H1 (cell line): ENCODE measurements around the gene CMYA5. TPM values are rescaled to one million over a fixed set of nuclear protein-coding genes. Genes with fewer than 3 reads are reported as not detected.

Source experiments
- CTCF ChIA-PET: fragments of 300-600 bp; sonication (Branson Sonifier 250); formaldehyde crosslinking; loops from one replicate; lab custom pipeline; 2021; ENCODE audit not compliant: partially characterized antibody; lab: Charles Lee
- POLR2A ChIA-PET: fragments of 300-600 bp; sonication (Branson Sonifier 250); formaldehyde crosslinking; loops from one replicate; lab custom pipeline; 2021; ENCODE audit warnings: inconsistent platforms; ENCODE audit not compliant: partially characterized antibody; lab: Charles Lee
- DNase-seq, 2 experiments: peaks; one replicate each; pipeline versions ENCODE4 v3.0.0 to v3.0.0-alpha.2; 2010 to 2022; ENCODE audit warnings: low spot score in 2 of 2, low read depth in 1 of 2, mixed read lengths in 1 of 2
- FAIRE-seq: peaks from 2 replicates; lab custom pipeline; 2011; peaks lifted over from hg19 to GRCh38; lab: Jason Lieb, UNC
- H2AFZ ChIP-seq: 2 replicates; pipeline ENCODE4 v1.8.1; 2012; ENCODE audit warnings: low read length, inconsistent platforms
- H2AK5ac ChIP-seq: 2 replicates; pipeline ENCODE4 v1.6.1; 2013; ENCODE audit warnings: low read depth, low read length
- H2BK120ac ChIP-seq: replicated peaks from 2 replicates; pipeline ENCODE3; 2013; ENCODE audit warnings: low read depth, low read length, inconsistent platforms
- H2BK12ac ChIP-seq: 2 replicates; pipeline ENCODE4 v1.6.1; 2013; ENCODE audit warnings: low read depth, low read length
- H2BK15ac ChIP-seq: 2 replicates; pipeline ENCODE4 v1.6.1; 2013; ENCODE audit warnings: low read length
- H2BK20ac ChIP-seq: 2 replicates; pipeline ENCODE4 v1.6.1; 2013; ENCODE audit warnings: low read length
- H2BK5ac ChIP-seq: 2 replicates; pipeline ENCODE4 v1.6.1; 2013; ENCODE audit warnings: low read depth, low read length
- H3K14ac ChIP-seq: 2 replicates; pipeline ENCODE4 v1.6.1; 2013; ENCODE audit warnings: inconsistent platforms; ENCODE audit not compliant: insufficient read length
- H3K18ac ChIP-seq: 2 replicates; pipeline ENCODE4 v1.6.1; 2013; ENCODE audit warnings: low read length; ENCODE audit errors: extremely low read depth
- H3K23ac ChIP-seq: 2 replicates; pipeline ENCODE4 v1.6.1; 2013; ENCODE audit warnings: inconsistent platforms; ENCODE audit not compliant: insufficient read length
- H3K23me2 ChIP-seq: 2 replicates; pipeline ENCODE4 v1.6.1; 2013; ENCODE audit warnings: low read depth, low read length
- H3K27ac ChIP-seq: 2 replicates; pipeline ENCODE4 v1.6.1; 2011; ENCODE audit warnings: low read depth, low read length, inconsistent platforms
- H3K27me3 ChIP-seq, 4 experiments: replicated peaks in 1 of 4; 1 replicate in 1 of 4; 2 replicates in 3 of 4; pipeline versions ENCODE4 v1.6.1 to v1.8.1; 2011 to 2013; ENCODE audit warnings: low read length in 3 of 4, mild to moderate bottlenecking in 3 of 4, inconsistent platforms in 2 of 4, mixed read lengths in 2 of 4, moderate library complexity in 1 of 4; ENCODE audit not compliant: control insufficient read depth in 3 of 4, insufficient read depth in 3 of 4; ENCODE audit errors: extremely low read depth in 1 of 4
- H3K36me3 ChIP-seq, 4 experiments: 2 replicates each; pipeline versions ENCODE4 v1.6.1 to v1.8.1; 2011 to 2013; ENCODE audit warnings: mild to moderate bottlenecking in 4 of 4, low read length in 3 of 4, moderate library complexity in 2 of 4, control low read depth in 1 of 4, inconsistent platforms in 1 of 4; ENCODE audit not compliant: insufficient read depth in 4 of 4, control insufficient read depth in 2 of 4
- H3K4ac ChIP-seq: replicated peaks from 2 replicates; pipeline ENCODE3; 2013; ENCODE audit warnings: low read length, low read depth, mixed read lengths, inconsistent platforms; ENCODE audit not compliant: insufficient read length
- H3K4me1 ChIP-seq, 4 experiments: replicated peaks in 1 of 4; 1 replicate in 1 of 4; 2 replicates in 3 of 4; pipeline versions ENCODE4 v1.6.1 to v1.8.1; 2011 to 2013; ENCODE audit warnings: low read length in 3 of 4, inconsistent platforms in 2 of 4, mixed read lengths in 1 of 4; ENCODE audit not compliant: insufficient read depth in 4 of 4, control insufficient read depth in 3 of 4
- H3K4me2 ChIP-seq, 2 experiments: 2 replicates each; pipeline versions ENCODE4 v1.6.1 to v1.8.1; 2011 to 2013; ENCODE audit warnings: low read depth in 2 of 2, low read length in 2 of 2, control low read depth in 1 of 2, inconsistent platforms in 1 of 2, mild to moderate bottlenecking in 1 of 2; ENCODE audit not compliant: insufficient read depth in 1 of 2
- H3K4me3 ChIP-seq, 4 experiments: fragments of 200-600, 300-600 bp in 1 of 4; sonication (generic), shearing (Covaris generic), sonication (Bioruptor Twin) in 1 of 4; 2 replicates each; pipeline versions ENCODE4 v1.5.1 to v1.8.1; 2011 to 2016; ENCODE audit warnings: low read length in 4 of 4, low read depth in 3 of 4, control low read depth in 2 of 4, inconsistent platforms in 2 of 4, mild to moderate bottlenecking in 2 of 4, mixed read lengths in 1 of 4, moderate library complexity in 1 of 4; ENCODE audit not compliant: insufficient read depth in 2 of 4; ENCODE audit errors: extremely low read depth in 1 of 4
- H3K56ac ChIP-seq: replicated peaks from 2 replicates; pipeline ENCODE3; 2013; ENCODE audit warnings: low read depth, mild to moderate bottlenecking, mixed read lengths, low read length, inconsistent platforms; ENCODE audit not compliant: insufficient read length
- H3K79me1 ChIP-seq: 2 replicates; pipeline ENCODE4 v1.6.1; 2013; ENCODE audit warnings: low read depth, low read length, control low read depth
- H3K79me2 ChIP-seq, 2 experiments: 2 replicates each; pipeline versions ENCODE4 v1.6.1 to v1.8.1; 2012 to 2013; ENCODE audit warnings: low read length in 2 of 2, mild to moderate bottlenecking in 2 of 2, inconsistent platforms in 1 of 2; ENCODE audit not compliant: insufficient read depth in 2 of 2, control insufficient read depth in 1 of 2
- H3K9ac ChIP-seq, 4 experiments: replicated peaks in 1 of 4; 1 replicate in 1 of 4; 2 replicates in 3 of 4; pipeline versions ENCODE4 v1.6.1 to v1.8.1; 2011 to 2013; ENCODE audit warnings: low read depth in 3 of 4, low read length in 3 of 4, control low read depth in 2 of 4, mild to moderate bottlenecking in 2 of 4, moderate library complexity in 2 of 4, inconsistent platforms in 1 of 4; ENCODE audit errors: extremely low read depth in 1 of 4
- H3K9me3 ChIP-seq, 2 experiments: 2 replicates each; pipeline versions ENCODE4 v1.6.1 to v1.8.1; 2012 to 2013; ENCODE audit warnings: mild to moderate bottlenecking in 2 of 2, moderate library complexity in 2 of 2, control low read depth in 1 of 2, inconsistent platforms in 1 of 2, low read depth in 1 of 2, low read length in 1 of 2, mixed read lengths in 1 of 2; ENCODE audit not compliant: insufficient read depth in 2 of 2
- H4K20me1 ChIP-seq, 2 experiments: replicated peaks in 1 of 2; 2 replicates each; pipeline versions ENCODE3 to v1.8.1; 2011 to 2013; ENCODE audit warnings: inconsistent platforms in 2 of 2, low read length in 2 of 2, mild to moderate bottlenecking in 1 of 2; ENCODE audit not compliant: insufficient read depth in 2 of 2, control insufficient read depth in 1 of 2
- H4K5ac ChIP-seq: 2 replicates; pipeline ENCODE4 v1.6.1; 2013; ENCODE audit warnings: low read length, low read depth, mixed read lengths, inconsistent platforms; ENCODE audit not compliant: insufficient read length
- H4K8ac ChIP-seq: 2 replicates; pipeline ENCODE4 v1.8.0; 2013; ENCODE audit warnings: mild to moderate bottlenecking, moderate library complexity, low read length, inconsistent platforms; ENCODE audit not compliant: insufficient read depth; ENCODE audit errors: extremely low read depth
- H4K91ac ChIP-seq: replicated peaks from 2 replicates; pipeline ENCODE3; 2013; ENCODE audit warnings: low read length, mixed read lengths, inconsistent platforms; ENCODE audit not compliant: insufficient read length
- EGR1 ChIP-seq: IDR thresholded peaks from 2 replicates; pipeline ENCODE4 v1.6.1; 2011; ENCODE audit warnings: low read depth, low read length, borderline replicate concordance
- HDAC2 ChIP-seq, 2 experiments: fragments of 300-600 bp in 1 of 2; sonication (generic) in 1 of 2; IDR thresholded peaks; 2 replicates each; pipeline ENCODE4 v1.6.1; 2011 to 2012; ENCODE audit warnings: low read depth in 2 of 2, low read length in 2 of 2, mild to moderate bottlenecking in 2 of 2, moderate library complexity in 2 of 2, borderline replicate concordance in 1 of 2, inconsistent platforms in 1 of 2
- HDAC6 ChIP-seq: IDR thresholded peaks from one replicate; pipeline ENCODE4 v1.7.1; 2012; ENCODE audit warnings: low read depth, mild to moderate bottlenecking, inconsistent platforms, low read length, moderate library complexity
- JUN ChIP-seq: IDR thresholded peaks from 2 replicates; pipeline ENCODE4 v1.6.1; 2011; ENCODE audit warnings: low read depth, mild to moderate bottlenecking, improper control_type of control experiment, low read length
- SP4 ChIP-seq: IDR thresholded peaks from 2 replicates; pipeline ENCODE4 v1.6.1; 2012; ENCODE audit warnings: low read length, inconsistent platforms
- SRF ChIP-seq: IDR thresholded peaks from 2 replicates; pipeline ENCODE4 v1.6.1; 2011; ENCODE audit warnings: mild to moderate bottlenecking, low read depth, low read length, moderate library complexity
- TAF1 ChIP-seq: IDR thresholded peaks from 2 replicates; pipeline ENCODE4 v1.6.1; 2011; ENCODE audit warnings: mild to moderate bottlenecking, low read depth, low read length
- TCF12 ChIP-seq: IDR thresholded peaks from 2 replicates; pipeline ENCODE4 v1.6.1; 2011; ENCODE audit warnings: low read depth, mild to moderate bottlenecking, low read length
- WGBS, 2 experiments: shearing (Covaris generic) in 1 of 2; methylation state at CpG; one replicate each; pipeline versions ENCODE4 v1.1.6 to v1.1.7; 2013 to 2015; ENCODE audit warnings: low lambda C conversion rate in 2 of 2, mixed read lengths in 2 of 2, inconsistent platforms in 1 of 2, low coverage in 1 of 2, missing lambda C conversion rate in 1 of 2; ENCODE audit not compliant: insufficient replicate concordance in 2 of 2, insufficient coverage in 1 of 2, insufficient read length in 1 of 2; ENCODE audit errors: extremely low coverage in 1 of 2, missing lambda C conversion rate in 1 of 2; 5-methylcytosine and 5-hydroxymethylcytosine counted together
- polyA plus RNA-seq, 7 experiments: library from polyadenylated mRNA; depleted of rRNA in 3 of 7; stranded (reverse) in 5 of 7; unstranded in 2 of 7; fragments of >200 nt in 5 of 7; fragments of 200-250 nt in 2 of 7; gene quantifications; 1 replicate in 5 of 7; 2 replicates in 1 of 7; 4 replicates in 1 of 7; pipeline versions ENCODE4 v1.2.1 to v1.2.3, GENCODE V29; 2011 to 2013; ENCODE audit warnings: missing spikeins in 2 of 7, mixed read lengths in 2 of 7
- total RNA-seq: library from RNA; stranded (reverse); fragmentation: NEBNext Ultra II Directional; extraction: Animal tissue kit (Norgen Biotek cat#: 25700); gene quantifications from 2 replicates; pipeline ENCODE4 v1.2.1, GENCODE V29; 2021
- TF ChIP-seq, protein P1 (sequence below): IDR thresholded peaks from 2 replicates; pipeline ENCODE4 v1.6.1; 2011; ENCODE audit warnings: low read length, improper control_type of control experiment

The CMYA5 gene
- total and polyA plus RNA-seq, 2 of the 8 experiments (the other 6 are each of a cell fraction or from before 2014, with no cell fraction given): 0.88 to 0.95 TPM

- H3K9ac ChIP-seq: no peak overlapping the region
- DNase-seq (no peak), FAIRE-seq (no peak)
- H2BK15ac ChIP-seq: no peak overlapping the region
- H2BK5ac ChIP-seq: no peak overlapping the region
- ChIA-PET POLR2A (no interaction called here), CTCF (interaction anchor here (0.6 kb wide), 1 partner anchor 1095 kb away, joined by 3 read pairs; no protein-coding TSS in a partner anchor)
- H2AK5ac ChIP-seq: no peak overlapping the region
- no peaks in the 10 kb centered on the region for H3K36me3 ChIP-seq
- H3K14ac ChIP-seq: no peak overlapping the region
- no peak overlapping the region for H3K18ac ChIP-seq
- H3K79me1 ChIP-seq: no peaks in the 10 kb centered on the region
- H3K23ac ChIP-seq: no peak overlapping the region
- no peak overlapping the region for H4K5ac ChIP-seq
- H4K8ac ChIP-seq: no peak overlapping the region
- no peak overlapping the region for H2BK12ac ChIP-seq
- H3K9me3 ChIP-seq: no peaks in the 10 kb centered on the region; a peak in 2 of 4 replicates
- H3K4me1 ChIP-seq: peaks cover 0 to 4% (median 0%) of the 10 kb centered on the region in 4 experiments; a peak in 3 of 7 replicates
- no peak overlapping the region for H2BK20ac ChIP-seq
- no peak overlapping the region for H3K4me3 ChIP-seq
- no peak overlapping the region for H3K56ac ChIP-seq
- H2BK120ac ChIP-seq: no peak overlapping the region
- no peak overlapping the region for H3K4me2 ChIP-seq
- no peak overlapping the region for H3K4ac ChIP-seq
- TF ChIP-seq EGR1 (no peak), JUN (no peak), SRF (no peak), SP4 (no peak), HDAC6 (no peak), HDAC2 (IDR thresholded peaks at IDR 0.05; ENCODE audit: borderline replicate concordance in 1 of 2, low read depth in 2 of 2, low read length in 2 of 2) (no peak), TCF12 (no peak), TAF1 (no peak)
- TF ChIP-seq, protein P1, sequence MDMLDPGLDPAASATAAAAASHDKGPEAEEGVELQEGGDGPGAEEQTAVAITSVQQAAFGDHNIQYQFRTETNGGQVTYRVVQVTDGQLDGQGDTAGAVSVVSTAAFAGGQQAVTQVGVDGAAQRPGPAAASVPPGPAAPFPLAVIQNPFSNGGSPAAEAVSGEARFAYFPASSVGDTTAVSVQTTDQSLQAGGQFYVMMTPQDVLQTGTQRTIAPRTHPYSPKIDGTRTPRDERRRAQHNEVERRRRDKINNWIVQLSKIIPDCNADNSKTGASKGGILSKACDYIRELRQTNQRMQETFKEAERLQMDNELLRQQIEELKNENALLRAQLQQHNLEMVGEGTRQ: no peak
- H2AFZ ChIP-seq: no peak overlapping the region
- no peaks in the 10 kb centered on the region for H3K79me2 ChIP-seq
- no peaks in the 10 kb centered on the region for H3K23me2 ChIP-seq
- H3K27me3 ChIP-seq: no peaks in the 10 kb centered on the region
- no peaks in the 10 kb centered on the region for H4K20me1 ChIP-seq
- no peak overlapping the region for H4K91ac ChIP-seq
- H3K27ac ChIP-seq: no peak overlapping the region
- WGBS, 2 experiments: 87% methylated on average over 2 of the region's 2 CpGs; no CpG with 5 or more reads in 1 of the 2 experiments
Measured at GRCh38 chr5:79771387-79771786, 81.8 kb downstream of the CMYA5 start.
